Measurements from ENCODE around the gene MRPL49.
A peak's percentile ranks its signal among the peaks of the same experiment; 100 is the strongest.

MRPL49 gene

DNA sequence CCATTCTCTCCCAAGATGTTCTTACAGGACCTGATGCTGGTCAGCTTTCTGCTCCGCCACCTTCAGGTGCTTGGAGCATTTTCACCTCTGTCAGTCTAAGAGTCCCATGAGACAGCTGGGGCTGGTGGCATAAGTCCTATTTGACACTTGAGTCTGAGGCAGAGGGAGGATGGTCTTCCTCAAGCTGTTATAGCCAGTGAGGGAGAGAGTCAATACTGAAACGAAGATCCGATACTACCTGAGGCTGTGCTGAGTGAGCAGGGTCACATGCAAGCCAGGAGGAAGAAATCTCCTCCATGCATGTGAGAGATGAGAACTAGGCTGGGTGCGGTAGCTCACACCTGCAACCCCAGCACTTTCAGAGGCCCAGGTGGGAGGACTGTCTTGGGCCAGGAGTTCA, 32.5 kb upstream of the MRPL49 start:
- TF ChIP-seq, protein P1, sequence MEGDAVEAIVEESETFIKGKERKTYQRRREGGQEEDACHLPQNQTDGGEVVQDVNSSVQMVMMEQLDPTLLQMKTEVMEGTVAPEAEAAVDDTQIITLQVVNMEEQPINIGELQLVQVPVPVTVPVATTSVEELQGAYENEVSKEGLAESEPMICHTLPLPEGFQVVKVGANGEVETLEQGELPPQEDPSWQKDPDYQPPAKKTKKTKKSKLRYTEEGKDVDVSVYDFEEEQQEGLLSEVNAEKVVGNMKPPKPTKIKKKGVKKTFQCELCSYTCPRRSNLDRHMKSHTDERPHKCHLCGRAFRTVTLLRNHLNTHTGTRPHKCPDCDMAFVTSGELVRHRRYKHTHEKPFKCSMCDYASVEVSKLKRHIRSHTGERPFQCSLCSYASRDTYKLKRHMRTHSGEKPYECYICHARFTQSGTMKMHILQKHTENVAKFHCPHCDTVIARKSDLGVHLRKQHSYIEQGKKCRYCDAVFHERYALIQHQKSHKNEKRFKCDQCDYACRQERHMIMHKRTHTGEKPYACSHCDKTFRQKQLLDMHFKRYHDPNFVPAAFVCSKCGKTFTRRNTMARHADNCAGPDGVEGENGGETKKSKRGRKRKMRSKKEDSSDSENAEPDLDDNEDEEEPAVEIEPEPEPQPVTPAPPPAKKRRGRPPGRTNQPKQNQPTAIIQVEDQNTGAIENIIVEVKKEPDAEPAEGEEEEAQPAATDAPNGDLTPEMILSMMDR (IDR thresholded peaks at IDR 0.05; ENCODE audit: low read depth, low read length) = no peak
- H3K4me3 ChIP-seq (replicated peaks in 1 of 2; ENCODE audit: low read depth in 2 of 2, low read length in 2 of 2) = no peak overlapping the region
- no peak for DNase-seq (ENCODE audit: low read depth in 2 of 2)

DNA sequence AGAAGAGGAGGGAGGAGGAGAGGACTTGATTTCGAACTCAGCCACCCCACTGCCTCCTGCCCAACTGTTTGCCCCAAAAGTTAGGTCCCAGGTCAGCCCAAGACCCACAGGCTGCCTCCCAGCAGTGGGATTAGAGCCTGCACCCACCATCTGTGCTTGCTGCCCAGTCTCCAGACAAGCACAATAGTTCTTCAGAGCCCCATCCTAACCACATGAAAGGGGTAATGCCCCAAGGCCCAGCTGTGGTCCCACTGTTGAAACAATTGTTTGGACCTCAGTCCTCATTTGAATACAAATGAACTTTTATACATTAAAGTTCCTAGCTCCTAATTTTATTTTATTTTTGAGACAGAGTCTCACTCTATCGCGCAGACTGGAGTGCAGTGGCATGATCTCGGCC, 31.5 kb upstream of the MRPL49 start:
- DNase-seq (ENCODE audit: low read depth in 2 of 2) = no peak
- H3K4me3 ChIP-seq (replicated peaks in 1 of 2; ENCODE audit: low read depth in 2 of 2, low read length in 2 of 2) = no peak overlapping the region
- TF ChIP-seq, protein P1 (IDR thresholded peaks at IDR 0.05; ENCODE audit: low read depth, low read length) = no peak

DNA sequence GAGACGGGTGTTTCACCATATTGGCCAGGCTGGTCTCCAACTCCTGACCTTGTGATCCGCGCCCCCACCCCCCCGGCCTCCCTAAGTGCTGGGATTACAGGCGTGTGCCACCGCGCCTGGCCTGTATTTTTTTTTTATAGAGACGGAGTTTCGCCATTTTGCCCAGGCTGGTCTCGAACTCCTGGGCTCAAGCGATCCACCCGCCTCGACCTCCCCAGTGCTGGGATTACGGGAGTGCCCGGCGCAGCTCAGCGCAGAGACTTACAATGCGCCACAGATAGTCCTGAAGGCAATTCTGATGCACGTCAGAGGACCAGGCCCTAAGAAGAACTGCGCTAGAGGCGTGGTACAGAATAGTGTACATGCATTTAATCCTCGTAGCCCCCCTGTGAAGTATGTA, 26.7 kb upstream of the MRPL49 start:
- TF ChIP-seq, protein P1 (IDR thresholded peaks at IDR 0.05; ENCODE audit: low read depth, low read length) = no peak
- no peak for DNase-seq (ENCODE audit: low read depth in 2 of 2)
- peak overlapping the region; percentile 69 to 73 for H3K4me3 ChIP-seq (replicated peaks in 1 of 2; ENCODE audit: low read depth in 2 of 2, low read length in 2 of 2)

DNA sequence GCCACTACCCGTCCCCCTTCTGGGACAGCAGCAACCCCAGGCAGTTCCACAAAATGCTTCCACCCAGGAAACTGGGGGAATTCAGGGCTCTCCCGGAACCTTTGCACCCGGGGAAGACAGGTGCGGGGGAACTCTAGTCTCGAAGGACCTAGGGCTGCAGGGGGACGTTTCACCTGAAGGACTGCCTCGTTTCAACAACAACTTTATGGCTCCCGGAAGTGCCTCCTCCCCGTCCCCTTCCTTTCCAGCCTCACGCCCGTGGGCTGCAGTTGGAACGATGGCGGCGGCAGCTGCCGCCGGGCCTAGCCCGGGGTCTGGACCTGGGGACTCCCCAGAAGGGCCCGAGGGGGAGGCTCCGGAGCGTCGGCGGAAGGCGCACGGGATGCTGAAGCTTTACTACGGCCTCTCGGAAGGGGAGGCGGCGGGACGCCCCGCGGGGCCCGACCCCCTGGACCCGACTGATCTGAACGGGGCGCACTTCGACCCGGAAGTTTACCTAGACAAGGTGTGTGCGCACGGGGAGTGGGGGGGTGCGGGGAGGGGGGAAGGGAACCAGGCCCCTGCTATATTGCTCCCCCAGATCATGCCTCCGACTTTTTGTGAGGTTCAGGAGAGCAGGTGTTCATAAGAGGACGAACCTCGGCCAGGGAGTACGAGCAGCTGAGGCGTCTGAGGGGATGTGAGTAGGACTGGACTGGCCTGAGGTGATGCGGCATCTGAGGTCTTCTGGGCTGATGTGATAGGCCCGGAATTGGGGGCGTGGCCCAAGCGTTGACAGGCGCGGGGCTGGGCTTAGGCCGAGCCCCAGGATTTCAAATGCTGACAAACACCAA, 25.9 kb upstream of the MRPL49 start, which contains the start of gene VPS51:
Gene VPS51, plus strand, starts transcription at position 241 of the 833 bp plus-strand sequence. Its CDS starts 37 bp downstream, at position 278.
- TF ChIP-seq, protein P1 (IDR thresholded peaks at IDR 0.05; ENCODE audit: low read depth, low read length) = no peak
- peak within 1 kb of the TSS; percentile 69 to 73 for H3K4me3 ChIP-seq (replicated peaks in 1 of 2; ENCODE audit: low read depth in 2 of 2, low read length in 2 of 2)
- DNase-seq (ENCODE audit: low read depth in 2 of 2) = peak; percentile 91 to 95

DNA sequence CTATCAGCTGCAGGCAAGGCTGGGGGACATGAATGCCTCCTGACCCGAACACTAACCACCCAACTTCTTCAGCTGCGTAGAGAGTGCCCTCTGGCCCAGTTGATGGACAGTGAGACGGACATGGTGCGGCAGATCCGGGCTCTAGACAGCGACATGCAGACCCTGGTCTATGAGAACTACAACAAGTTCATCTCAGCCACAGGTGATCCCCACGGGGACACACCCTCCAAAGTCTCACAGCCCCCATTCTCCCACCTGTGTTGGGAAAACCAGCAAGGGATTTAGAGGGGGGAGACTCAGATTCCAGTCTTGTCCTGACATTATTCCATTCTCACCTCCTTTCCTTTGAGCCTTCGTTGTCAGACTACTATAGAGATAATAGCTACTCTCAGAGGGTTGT, 25.2 kb upstream of the MRPL49 start:
- no peak for DNase-seq (ENCODE audit: low read depth in 2 of 2)
- TF ChIP-seq, protein P1 (IDR thresholded peaks at IDR 0.05; ENCODE audit: low read depth, low read length) = no peak
- H3K4me3 ChIP-seq (replicated peaks in 1 of 2; ENCODE audit: low read depth in 2 of 2, low read length in 2 of 2) = peak overlapping the region; percentile 69 to 73

DNA sequence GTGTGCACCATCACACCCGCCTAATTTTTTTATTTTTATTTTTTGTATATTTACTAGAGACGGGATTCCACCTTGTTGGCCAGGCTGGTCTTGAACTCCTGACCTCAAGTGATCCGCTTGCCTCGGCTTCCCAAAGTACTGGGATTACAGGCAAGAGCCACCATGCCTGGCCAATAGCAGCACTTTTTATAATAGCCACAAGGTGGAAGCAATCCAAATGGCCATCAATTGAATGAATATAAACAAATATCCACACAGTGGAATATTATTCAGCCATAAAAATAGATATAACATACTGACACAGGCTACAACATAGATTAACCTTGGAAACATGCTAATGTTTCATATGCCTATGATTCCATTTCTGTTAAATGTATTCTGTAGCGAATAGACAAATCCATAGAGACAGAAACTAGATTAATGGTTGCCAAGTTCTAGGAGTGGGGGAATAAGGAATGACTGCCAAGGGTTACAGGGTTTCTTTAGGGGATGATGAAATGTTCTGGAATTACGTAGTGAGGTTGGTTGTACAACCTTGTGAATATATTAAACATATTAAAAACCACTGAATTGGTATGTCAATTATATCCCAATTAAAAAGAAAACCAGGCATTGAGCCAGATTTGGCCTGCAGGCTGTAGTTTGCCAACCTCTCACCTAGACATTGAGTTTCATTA, 21.3 kb upstream of the MRPL49 start:
- peak in 1 of 2 donors; percentile 79 for DNase-seq (ENCODE audit: low read depth in 2 of 2)
- TF ChIP-seq, protein P1 (IDR thresholded peaks at IDR 0.05; ENCODE audit: low read depth, low read length) = no peak
- no peak overlapping the region for H3K4me3 ChIP-seq (replicated peaks in 1 of 2; ENCODE audit: low read depth in 2 of 2, low read length in 2 of 2)

All from cardiac fibroblast (primary cell).